ENCODE results near the gene PGGHG.

- no peak for TF ChIP-seq POLR2A (IDR thresholded peaks at IDR 0.05)
- TF ChIP-seq, protein P1, sequence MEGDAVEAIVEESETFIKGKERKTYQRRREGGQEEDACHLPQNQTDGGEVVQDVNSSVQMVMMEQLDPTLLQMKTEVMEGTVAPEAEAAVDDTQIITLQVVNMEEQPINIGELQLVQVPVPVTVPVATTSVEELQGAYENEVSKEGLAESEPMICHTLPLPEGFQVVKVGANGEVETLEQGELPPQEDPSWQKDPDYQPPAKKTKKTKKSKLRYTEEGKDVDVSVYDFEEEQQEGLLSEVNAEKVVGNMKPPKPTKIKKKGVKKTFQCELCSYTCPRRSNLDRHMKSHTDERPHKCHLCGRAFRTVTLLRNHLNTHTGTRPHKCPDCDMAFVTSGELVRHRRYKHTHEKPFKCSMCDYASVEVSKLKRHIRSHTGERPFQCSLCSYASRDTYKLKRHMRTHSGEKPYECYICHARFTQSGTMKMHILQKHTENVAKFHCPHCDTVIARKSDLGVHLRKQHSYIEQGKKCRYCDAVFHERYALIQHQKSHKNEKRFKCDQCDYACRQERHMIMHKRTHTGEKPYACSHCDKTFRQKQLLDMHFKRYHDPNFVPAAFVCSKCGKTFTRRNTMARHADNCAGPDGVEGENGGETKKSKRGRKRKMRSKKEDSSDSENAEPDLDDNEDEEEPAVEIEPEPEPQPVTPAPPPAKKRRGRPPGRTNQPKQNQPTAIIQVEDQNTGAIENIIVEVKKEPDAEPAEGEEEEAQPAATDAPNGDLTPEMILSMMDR (IDR thresholded peaks at IDR 0.05), result no peak
Observed at GRCh38 chr11:272195-272930, 16.6 kb upstream of the PGGHG start.
